ENCODE results near the gene OR9G4.

DNA sequence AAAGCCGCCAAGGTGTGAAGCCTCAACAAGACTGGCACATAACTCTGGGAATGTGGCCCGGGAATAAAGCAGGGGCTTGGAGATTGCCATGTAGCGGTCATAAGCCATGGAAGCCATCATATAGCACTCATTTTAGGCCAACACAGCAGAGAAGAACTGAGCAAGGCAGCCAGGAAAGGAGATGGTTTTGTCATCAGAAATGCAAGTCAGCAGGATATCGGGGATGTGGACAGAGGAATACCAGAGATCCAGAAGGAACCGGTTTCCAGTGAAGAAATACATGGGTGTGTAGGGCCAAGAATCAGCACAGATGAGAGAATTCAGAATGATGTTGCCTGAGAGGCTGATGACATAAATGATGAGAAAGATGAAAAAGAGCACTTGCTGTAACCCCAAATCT, 3.0 kb upstream of the OR9G4 start:
- TF ChIP-seq CTCF (IDR thresholded peaks at IDR 0.05) = no peak
- no peak for TF ChIP-seq POLR2A (IDR thresholded peaks at IDR 0.05)
